HG03558 (cell line): ENCODE results near the gene MARCO.

Source experiments
- ATAC-seq: cut with Tn5 transposase; IDR thresholded peaks from one replicate; pipeline ENCODE4 v1.9.1; 2021; ENCODE audit warnings: moderate number of reproducible peaks; ENCODE audit not compliant: unreplicated experiment; ENCODE audit errors: extremely low read depth

MARCO gene

GRCh38 chr2:118971245-118972122 lies 29.5 kb downstream of the MARCO start:
- ATAC-seq, result no peak

- no peak for ATAC-seq
Measured at GRCh38 chr2:118973542-118973951, 31.6 kb downstream of the MARCO start.

GRCh38 chr2:118974103-118974993 lies 32.4 kb downstream of the MARCO start:
- no peak for ATAC-seq

- ATAC-seq, result no peak
Measured at GRCh38 chr2:118975133-118975532, 33.1 kb downstream of the MARCO start.

GRCh38 chr2:118978064-118978463 lies 36.1 kb downstream of the MARCO start:
- no peak for ATAC-seq

- ATAC-seq, result no peak
Measured at GRCh38 chr2:118979152-118979861, 37.3 kb downstream of the MARCO start.

- ATAC-seq, result no peak
Measured at GRCh38 chr2:118980022-118980421, 38.0 kb downstream of the MARCO start.

- ATAC-seq, result no peak
Measured at GRCh38 chr2:118980573-118980972, 38.6 kb downstream of the MARCO start.

- ATAC-seq, result no peak
Measured at GRCh38 chr2:118981632-118982031, 39.6 kb downstream of the MARCO start.

- ATAC-seq, result no peak
Measured at GRCh38 chr2:118982039-118982438, 40.0 kb downstream of the MARCO start.

- ATAC-seq, result no peak
Measured at GRCh38 chr2:118983133-118983532, 41.1 kb downstream of the MARCO start.

- no peak for ATAC-seq
Measured at GRCh38 chr2:118983915-118984314, 41.9 kb downstream of the MARCO start.

GRCh38 chr2:118986738-118987137 lies 44.7 kb downstream of the MARCO start:
- no peak for ATAC-seq

GRCh38 chr2:118987886-118988285 lies 45.9 kb downstream of the MARCO start:
- ATAC-seq, result no peak

GRCh38 chr2:118988706-118989105 lies 46.7 kb downstream of the MARCO start:
- no peak for ATAC-seq

GRCh38 chr2:118989481-118989880 lies 47.5 kb downstream of the MARCO start:
- ATAC-seq, result peak; percentile 61

- ATAC-seq, result no peak
Measured at GRCh38 chr2:118990757-118991545, 49.0 kb downstream of the MARCO start.

- ATAC-seq, result no peak
Measured at GRCh38 chr2:118991554-118991953, 49.6 kb downstream of the MARCO start.

- ATAC-seq, result no peak
Measured at GRCh38 chr2:118992740-118993391, 50.9 kb downstream of the MARCO start.
